ENCODE results near the gene MPP1. TPM values are rescaled to one million over a fixed set of nuclear protein-coding genes. Genes with fewer than 3 reads are reported as not detected.

MPP1 gene
- total and polyA plus RNA-seq, 2 donors (not counting 3 experiments of a cell fraction or from before 2014, with no cell fraction given), result 22.1 to 32.3 TPM

DNA sequence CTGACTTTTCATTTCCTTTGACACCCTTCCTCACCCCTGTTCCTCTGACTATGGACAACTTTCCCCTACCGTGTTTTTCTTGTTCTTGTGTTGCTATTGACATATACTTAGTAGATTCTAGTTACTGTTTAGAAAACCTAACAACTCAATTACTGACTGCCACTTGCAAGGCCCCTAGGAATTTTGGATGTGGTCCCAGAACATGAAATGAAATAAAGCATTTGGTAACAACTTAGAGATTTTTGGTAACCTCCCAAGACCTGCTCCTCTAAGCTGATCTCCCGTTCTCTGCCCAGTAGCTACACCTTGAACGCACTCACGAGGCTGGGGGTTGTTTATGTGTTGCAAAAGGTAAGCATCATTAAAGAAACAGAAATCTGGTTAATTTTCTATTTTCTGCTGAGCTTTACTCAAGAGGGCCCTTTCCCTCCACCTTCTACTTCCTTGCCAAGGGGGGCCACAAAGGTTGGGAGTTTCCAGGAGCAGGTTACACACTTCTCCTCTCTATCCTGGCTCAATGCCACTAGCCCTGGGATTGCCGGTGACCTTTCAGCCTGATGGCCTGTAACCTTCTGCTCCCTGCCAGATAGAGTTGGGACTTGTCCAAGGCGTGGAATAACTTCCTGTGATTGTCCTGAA lies 74.9 kb downstream of the MPP1 start:
- peak overlapping the region; percentile 74 for H3K27ac ChIP-seq (ENCODE audit: insufficient read depth, low read depth, low read length)
- no peak overlapping the region for H2AFZ ChIP-seq (ENCODE audit: low read depth, low read length)
- no TSS peak for BruUV-seq (replicated peaks)
- H3K36me3 ChIP-seq (ENCODE audit: control insufficient read depth in 2 of 2, extremely low read depth in 1 of 2, insufficient read depth in 2 of 2, low read length in 2 of 2), result no peaks in the 10 kb centered on the region
- peak; percentile 77 for FAIRE-seq
- H3K9me3 ChIP-seq (replicated peaks; ENCODE audit: control insufficient read depth, insufficient read depth, low read length), result no peaks in the 10 kb centered on the region
- H3K9me1 ChIP-seq (replicated peaks; ENCODE audit: control insufficient read depth, extremely low read depth, insufficient read depth, low read length), result no peaks in the 10 kb centered on the region
- dilution Hi-C loops (cut with MboI; ENCODE audit: extremely low pct_ligation_motif_present, low sequenced_read_pairs), result no loop called here
- POLR2A ChIA-PET, result no interaction called here
- H3K79me2 ChIP-seq (ENCODE audit: control insufficient read depth, insufficient read depth, low read length), result no peaks in the 10 kb centered on the region
- no peaks in the 10 kb centered on the region for H4K20me1 ChIP-seq (replicated peaks; ENCODE audit: control insufficient read depth, extremely low read depth, insufficient read depth, low read length)
- H3K4me3 ChIP-seq (replicated peaks in 1 of 3; ENCODE audit: insufficient read depth in 1 of 3, low read depth in 1 of 3, low read length in 3 of 3), result no peak overlapping the region
- intact Hi-C loops (cut with micrococcal nuclease), result loop anchor here (1.0 kb wide), 1 partner anchor 8 kb away; no protein-coding TSS in a partner anchor
- CTCF ChIA-PET, result interaction anchor here (1.0 to 4.7 kb wide), 4 partner anchors 10 to 18 kb away, joined by 3 to 26 read pairs (median 4); no protein-coding TSS in a partner anchor
- H3K4me2 ChIP-seq (ENCODE audit: insufficient read depth, low read length), result peak overlapping the region; percentile 48
- peak overlapping the region; percentile 39 for H3K9ac ChIP-seq (replicated peaks; ENCODE audit: extremely low read depth, insufficient read depth, low read length)
- TF ChIP-seq POLR2AphosphoS5 (IDR thresholded peaks at IDR 0.05; ENCODE audit: insufficient read depth, low read depth, low read length), result peak; percentile 43
- no peak for TF ChIP-seq GATA2 (IDR thresholded peaks at IDR 0.05; ENCODE audit: insufficient read depth, insufficient read length, low read depth, low read length)
- TF ChIP-seq, protein P1, sequence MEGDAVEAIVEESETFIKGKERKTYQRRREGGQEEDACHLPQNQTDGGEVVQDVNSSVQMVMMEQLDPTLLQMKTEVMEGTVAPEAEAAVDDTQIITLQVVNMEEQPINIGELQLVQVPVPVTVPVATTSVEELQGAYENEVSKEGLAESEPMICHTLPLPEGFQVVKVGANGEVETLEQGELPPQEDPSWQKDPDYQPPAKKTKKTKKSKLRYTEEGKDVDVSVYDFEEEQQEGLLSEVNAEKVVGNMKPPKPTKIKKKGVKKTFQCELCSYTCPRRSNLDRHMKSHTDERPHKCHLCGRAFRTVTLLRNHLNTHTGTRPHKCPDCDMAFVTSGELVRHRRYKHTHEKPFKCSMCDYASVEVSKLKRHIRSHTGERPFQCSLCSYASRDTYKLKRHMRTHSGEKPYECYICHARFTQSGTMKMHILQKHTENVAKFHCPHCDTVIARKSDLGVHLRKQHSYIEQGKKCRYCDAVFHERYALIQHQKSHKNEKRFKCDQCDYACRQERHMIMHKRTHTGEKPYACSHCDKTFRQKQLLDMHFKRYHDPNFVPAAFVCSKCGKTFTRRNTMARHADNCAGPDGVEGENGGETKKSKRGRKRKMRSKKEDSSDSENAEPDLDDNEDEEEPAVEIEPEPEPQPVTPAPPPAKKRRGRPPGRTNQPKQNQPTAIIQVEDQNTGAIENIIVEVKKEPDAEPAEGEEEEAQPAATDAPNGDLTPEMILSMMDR (IDR thresholded peaks at IDR 0.05; ENCODE audit: extremely low read depth in 1 of 2, insufficient read depth in 1 of 2, low read depth in 1 of 2, low read length in 2 of 2), result no peak
- no peak for TF ChIP-seq FOS (IDR thresholded peaks at IDR 0.05; ENCODE audit: borderline replicate concordance, insufficient read depth, low read length)
- TF ChIP-seq, protein P2, sequence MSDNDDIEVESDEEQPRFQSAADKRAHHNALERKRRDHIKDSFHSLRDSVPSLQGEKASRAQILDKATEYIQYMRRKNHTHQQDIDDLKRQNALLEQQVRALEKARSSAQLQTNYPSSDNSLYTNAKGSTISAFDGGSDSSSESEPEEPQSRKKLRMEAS (IDR thresholded peaks at IDR 0.05; ENCODE audit: insufficient read depth, insufficient read length), result no peak
- no peak for TF ChIP-seq POLR2A (IDR thresholded peaks at IDR 0.05; ENCODE audit: low read depth, low read length)
- DNase-seq (ENCODE audit: low read depth, low spot score), result peak; percentile 82
- H3K27me3 ChIP-seq (ENCODE audit: control insufficient read depth in 2 of 2, insufficient read depth in 2 of 2, low read length in 2 of 2), result no peaks in the 10 kb centered on the region
- peaks cover 96% of the 10 kb centered on the region for H3K4me1 ChIP-seq (ENCODE audit: control insufficient read depth, extremely low read depth, insufficient read depth, low read length)
